ENCODE measurements around the gene ATF6.

The ATF6 gene

GRCh38 chr1:161933592-161934588 is 167.8 kb downstream of the ATF6 start:
- no peak for DNase-seq (ENCODE audit: low read depth, low spot score)
- TF ChIP-seq CTCF (IDR thresholded peaks at IDR 0.05; ENCODE audit: low read depth, low read length) = no peak
- in situ Hi-C loops (cut with HindIII; ENCODE audit: low sequenced_read_pairs) = no loop called here
- no peak overlapping the region for H3K4me3 ChIP-seq (ENCODE audit: low read depth, low read length)

- H3K4me3 ChIP-seq (ENCODE audit: low read depth, low read length) = no peak overlapping the region
- TF ChIP-seq CTCF (IDR thresholded peaks at IDR 0.05; ENCODE audit: low read depth, low read length) = no peak
- DNase-seq (ENCODE audit: low read depth, low spot score) = no peak
- in situ Hi-C loops (cut with HindIII; ENCODE audit: low sequenced_read_pairs) = no loop called here
Observed at GRCh38 chr1:161935264-161935663, 169.1 kb downstream of the ATF6 start.

- in situ Hi-C loops (cut with HindIII; ENCODE audit: low sequenced_read_pairs) = no loop called here
- no peak overlapping the region for H3K4me3 ChIP-seq (ENCODE audit: low read depth, low read length)
- TF ChIP-seq CTCF (IDR thresholded peaks at IDR 0.05; ENCODE audit: low read depth, low read length) = no peak
- DNase-seq (ENCODE audit: low read depth, low spot score) = no peak
Observed at GRCh38 chr1:161936786-161937185, 170.7 kb downstream of the ATF6 start.

GRCh38 chr1:161940866-161941591 is 174.9 kb downstream of the ATF6 start:
- in situ Hi-C loops (cut with HindIII; ENCODE audit: low sequenced_read_pairs) = no loop called here
- no peak overlapping the region for H3K4me3 ChIP-seq (ENCODE audit: low read depth, low read length)
- no peak for DNase-seq (ENCODE audit: low read depth, low spot score)
- no peak for TF ChIP-seq CTCF (IDR thresholded peaks at IDR 0.05; ENCODE audit: low read depth, low read length)

- no peak overlapping the region for H3K4me3 ChIP-seq (ENCODE audit: low read depth, low read length)
- no peak for TF ChIP-seq CTCF (IDR thresholded peaks at IDR 0.05; ENCODE audit: low read depth, low read length)
- DNase-seq (ENCODE audit: low read depth, low spot score) = no peak
- in situ Hi-C loops (cut with HindIII; ENCODE audit: low sequenced_read_pairs) = no loop called here
Observed at GRCh38 chr1:161941726-161942436, 175.8 kb downstream of the ATF6 start.

GRCh38 chr1:161943737-161944136 is 177.6 kb downstream of the ATF6 start:
- in situ Hi-C loops (cut with HindIII; ENCODE audit: low sequenced_read_pairs) = no loop called here
- DNase-seq (ENCODE audit: low read depth, low spot score) = no peak
- no peak for TF ChIP-seq CTCF (IDR thresholded peaks at IDR 0.05; ENCODE audit: low read depth, low read length)
- no peak overlapping the region for H3K4me3 ChIP-seq (ENCODE audit: low read depth, low read length)
